ENCODE data around the gene SORCS3.

The SORCS3 gene

GRCh38 chr10:104925232-104925851 lies 284.3 kb downstream of the SORCS3 start:
- no peak overlapping the region for H3K18ac ChIP-seq (ENCODE audit: low read length)
- no peaks in the 10 kb centered on the region for H3K4me1 ChIP-seq (ENCODE audit: control insufficient read depth, low read depth, low read length)
- no peak overlapping the region for H2AK5ac ChIP-seq (ENCODE audit: low read length)
- H3K27me3 ChIP-seq (ENCODE audit: insufficient read depth, low read length, poor library complexity): no peaks in the 10 kb centered on the region
- no peaks in the 10 kb centered on the region for H3K36me3 ChIP-seq (ENCODE audit: control insufficient read depth, insufficient read depth, low read length)
- no peaks in the 10 kb centered on the region for H3K79me1 ChIP-seq (ENCODE audit: low read length)
- no peak overlapping the region for H4K5ac ChIP-seq (ENCODE audit: low read length)
- DNase-seq: peak; percentile 54
- no peak overlapping the region for H3K23ac ChIP-seq (ENCODE audit: low read length)
- no peak overlapping the region for H3K4ac ChIP-seq (ENCODE audit: low read depth, low read length)
- no peak overlapping the region for H3K4me3 ChIP-seq (ENCODE audit: low read length)
- no peak overlapping the region for H2BK120ac ChIP-seq (ENCODE audit: low read depth, low read length)
- no peak overlapping the region for H2BK5ac ChIP-seq (ENCODE audit: low read length)
- no CpG with 5 or more reads among the region's 3 CpGs for WGBS (ENCODE audit: extremely low coverage, insufficient coverage, low lambda C conversion rate)
- H2BK15ac ChIP-seq (replicated peaks; ENCODE audit: low read depth): no peak overlapping the region
- no peak overlapping the region for H3K9ac ChIP-seq (ENCODE audit: low read length)
- H3K4me2 ChIP-seq (ENCODE audit: low read length): no peak overlapping the region
- H3K27ac ChIP-seq (ENCODE audit: low read depth, low read length): no peak overlapping the region
- H4K8ac ChIP-seq (ENCODE audit: low read depth, low read length): no peak overlapping the region
- no peak overlapping the region for H3K56ac ChIP-seq (ENCODE audit: low read length)
- no peaks in the 10 kb centered on the region for H3K79me2 ChIP-seq (ENCODE audit: control insufficient read depth, insufficient read depth, low read length)

GRCh38 chr10:104928734-104929133 lies 287.6 kb downstream of the SORCS3 start:
- Histone ChIP-seq H3K4me1 (ENCODE audit: control insufficient read depth, low read depth, low read length) (no peaks in the 10 kb centered on the region), H2AK5ac (ENCODE audit: low read length) (no peak overlapping the region), H2BK5ac (ENCODE audit: low read length) (no peak overlapping the region), H3K4me3 (ENCODE audit: low read length) (no peak overlapping the region), H3K27me3 (ENCODE audit: insufficient read depth, low read length, poor library complexity) (no peaks in the 10 kb centered on the region), H3K36me3 (ENCODE audit: control insufficient read depth, insufficient read depth, low read length) (no peaks in the 10 kb centered on the region), H4K8ac (ENCODE audit: low read depth, low read length) (no peak overlapping the region), H3K4ac (ENCODE audit: low read depth, low read length) (no peak overlapping the region), H3K9ac (ENCODE audit: low read length) (no peak overlapping the region), H3K79me2 (ENCODE audit: control insufficient read depth, insufficient read depth, low read length) (no peaks in the 10 kb centered on the region), H3K79me1 (ENCODE audit: low read length) (no peaks in the 10 kb centered on the region), H3K56ac (ENCODE audit: low read length) (no peak overlapping the region), H2BK15ac (replicated peaks; ENCODE audit: low read depth) (no peak overlapping the region), H3K27ac (ENCODE audit: low read depth, low read length) (no peak overlapping the region), H2BK120ac (ENCODE audit: low read depth, low read length) (no peak overlapping the region), H3K4me2 (ENCODE audit: low read length) (no peak overlapping the region), H3K18ac (ENCODE audit: low read length) (no peak overlapping the region), H4K5ac (ENCODE audit: low read length) (no peak overlapping the region), H3K23ac (ENCODE audit: low read length) (no peak overlapping the region)
- DNase-seq: no peak
- WGBS (ENCODE audit: extremely low coverage, insufficient coverage, low lambda C conversion rate): no CpG with 5 or more reads among the region's 2 CpGs

- no peak overlapping the region for H2BK120ac ChIP-seq (ENCODE audit: low read depth, low read length)
- no peaks in the 10 kb centered on the region for H3K79me1 ChIP-seq (ENCODE audit: low read length)
- no peaks in the 10 kb centered on the region for H3K4me1 ChIP-seq (ENCODE audit: control insufficient read depth, low read depth, low read length)
- H3K27me3 ChIP-seq (ENCODE audit: insufficient read depth, low read length, poor library complexity): no peaks in the 10 kb centered on the region
- H4K5ac ChIP-seq (ENCODE audit: low read length): no peak overlapping the region
- no peaks in the 10 kb centered on the region for H3K36me3 ChIP-seq (ENCODE audit: control insufficient read depth, insufficient read depth, low read length)
- H3K4me3 ChIP-seq (ENCODE audit: low read length): no peak overlapping the region
- WGBS (ENCODE audit: extremely low coverage, insufficient coverage, low lambda C conversion rate): no CpG with 5 or more reads among the region's 2 CpGs
- H4K8ac ChIP-seq (ENCODE audit: low read depth, low read length): no peak overlapping the region
- no peak overlapping the region for H3K4ac ChIP-seq (ENCODE audit: low read depth, low read length)
- no peak overlapping the region for H3K18ac ChIP-seq (ENCODE audit: low read length)
- no peak overlapping the region for H3K56ac ChIP-seq (ENCODE audit: low read length)
- no peak overlapping the region for H3K9ac ChIP-seq (ENCODE audit: low read length)
- H2BK15ac ChIP-seq (replicated peaks; ENCODE audit: low read depth): no peak overlapping the region
- H2AK5ac ChIP-seq (ENCODE audit: low read length): no peak overlapping the region
- H3K79me2 ChIP-seq (ENCODE audit: control insufficient read depth, insufficient read depth, low read length): no peaks in the 10 kb centered on the region
- DNase-seq: no peak
- no peak overlapping the region for H3K27ac ChIP-seq (ENCODE audit: low read depth, low read length)
- no peak overlapping the region for H3K23ac ChIP-seq (ENCODE audit: low read length)
- no peak overlapping the region for H3K4me2 ChIP-seq (ENCODE audit: low read length)
- no peak overlapping the region for H2BK5ac ChIP-seq (ENCODE audit: low read length)
These were observed 290.6 kb downstream of the SORCS3 start for GRCh38 chr10:104931612-104932134.

- Histone ChIP-seq H3K36me3 (ENCODE audit: control insufficient read depth, insufficient read depth, low read length) (no peaks in the 10 kb centered on the region), H2BK15ac (replicated peaks; ENCODE audit: low read depth) (no peak overlapping the region), H3K9ac (ENCODE audit: low read length) (no peak overlapping the region), H3K79me1 (ENCODE audit: low read length) (no peaks in the 10 kb centered on the region), H3K23ac (ENCODE audit: low read length) (no peak overlapping the region), H2BK120ac (ENCODE audit: low read depth, low read length) (no peak overlapping the region), H3K27ac (ENCODE audit: low read depth, low read length) (no peak overlapping the region), H3K79me2 (ENCODE audit: control insufficient read depth, insufficient read depth, low read length) (no peaks in the 10 kb centered on the region), H4K5ac (ENCODE audit: low read length) (no peak overlapping the region), H4K8ac (ENCODE audit: low read depth, low read length) (no peak overlapping the region), H3K56ac (ENCODE audit: low read length) (no peak overlapping the region), H3K4me3 (ENCODE audit: low read length) (no peak overlapping the region), H2BK5ac (ENCODE audit: low read length) (no peak overlapping the region), H3K4ac (ENCODE audit: low read depth, low read length) (no peak overlapping the region), H3K27me3 (ENCODE audit: insufficient read depth, low read length, poor library complexity) (no peaks in the 10 kb centered on the region), H3K18ac (ENCODE audit: low read length) (no peak overlapping the region), H3K4me1 (ENCODE audit: control insufficient read depth, low read depth, low read length) (no peaks in the 10 kb centered on the region), H2AK5ac (ENCODE audit: low read length) (no peak overlapping the region), H3K4me2 (ENCODE audit: low read length) (no peak overlapping the region)
- no peak for DNase-seq
- WGBS (ENCODE audit: extremely low coverage, insufficient coverage, low lambda C conversion rate): no CpG with 5 or more reads among the region's 2 CpGs
These were observed 294.6 kb downstream of the SORCS3 start for GRCh38 chr10:104935656-104936055.

- Histone ChIP-seq H3K23ac (ENCODE audit: low read length) (no peak overlapping the region), H3K27ac (ENCODE audit: low read depth, low read length) (no peak overlapping the region), H3K18ac (ENCODE audit: low read length) (no peak overlapping the region), H3K36me3 (ENCODE audit: control insufficient read depth, insufficient read depth, low read length) (no peaks in the 10 kb centered on the region), H3K4ac (ENCODE audit: low read depth, low read length) (no peak overlapping the region), H3K79me1 (ENCODE audit: low read length) (no peaks in the 10 kb centered on the region), H2BK5ac (ENCODE audit: low read length) (no peak overlapping the region), H3K27me3 (ENCODE audit: insufficient read depth, low read length, poor library complexity) (no peaks in the 10 kb centered on the region), H2BK120ac (ENCODE audit: low read depth, low read length) (no peak overlapping the region), H3K56ac (ENCODE audit: low read length) (no peak overlapping the region), H3K9ac (ENCODE audit: low read length) (no peak overlapping the region), H3K4me2 (ENCODE audit: low read length) (no peak overlapping the region), H4K8ac (ENCODE audit: low read depth, low read length) (no peak overlapping the region), H3K4me3 (ENCODE audit: low read length) (no peak overlapping the region), H2BK15ac (replicated peaks; ENCODE audit: low read depth) (no peak overlapping the region), H3K79me2 (ENCODE audit: control insufficient read depth, insufficient read depth, low read length) (no peaks in the 10 kb centered on the region), H4K5ac (ENCODE audit: low read length) (no peak overlapping the region), H2AK5ac (ENCODE audit: low read length) (no peak overlapping the region), H3K4me1 (ENCODE audit: control insufficient read depth, low read depth, low read length) (no peaks in the 10 kb centered on the region)
- no CpG with 5 or more reads among the region's 2 CpGs for WGBS (ENCODE audit: extremely low coverage, insufficient coverage, low lambda C conversion rate)
- peak; percentile 28 for DNase-seq
These were observed 296.5 kb downstream of the SORCS3 start for GRCh38 chr10:104937567-104937966.

GRCh38 chr10:104938031-104938430 lies 296.9 kb downstream of the SORCS3 start:
- Histone ChIP-seq H3K4ac (ENCODE audit: low read depth, low read length) (no peak overlapping the region), H2AK5ac (ENCODE audit: low read length) (no peak overlapping the region), H2BK120ac (ENCODE audit: low read depth, low read length) (no peak overlapping the region), H3K23ac (ENCODE audit: low read length) (no peak overlapping the region), H3K27ac (ENCODE audit: low read depth, low read length) (no peak overlapping the region), H3K36me3 (ENCODE audit: control insufficient read depth, insufficient read depth, low read length) (no peaks in the 10 kb centered on the region), H3K27me3 (ENCODE audit: insufficient read depth, low read length, poor library complexity) (no peaks in the 10 kb centered on the region), H3K18ac (ENCODE audit: low read length) (no peak overlapping the region), H3K79me2 (ENCODE audit: control insufficient read depth, insufficient read depth, low read length) (no peaks in the 10 kb centered on the region), H3K4me3 (ENCODE audit: low read length) (no peak overlapping the region), H3K79me1 (ENCODE audit: low read length) (no peaks in the 10 kb centered on the region), H4K5ac (ENCODE audit: low read length) (no peak overlapping the region), H3K9ac (ENCODE audit: low read length) (no peak overlapping the region), H2BK5ac (ENCODE audit: low read length) (no peak overlapping the region), H3K4me2 (ENCODE audit: low read length) (no peak overlapping the region), H3K56ac (ENCODE audit: low read length) (no peak overlapping the region), H3K4me1 (ENCODE audit: control insufficient read depth, low read depth, low read length) (no peaks in the 10 kb centered on the region), H4K8ac (ENCODE audit: low read depth, low read length) (no peak overlapping the region), H2BK15ac (replicated peaks; ENCODE audit: low read depth) (no peak overlapping the region)
- no peak for DNase-seq
- no CpG with 5 or more reads among the region's 4 CpGs for WGBS (ENCODE audit: extremely low coverage, insufficient coverage, low lambda C conversion rate)

Data from mesendoderm (in vitro differentiated cells).